ENCODE measurements around the gene OR4N5.

DNA sequence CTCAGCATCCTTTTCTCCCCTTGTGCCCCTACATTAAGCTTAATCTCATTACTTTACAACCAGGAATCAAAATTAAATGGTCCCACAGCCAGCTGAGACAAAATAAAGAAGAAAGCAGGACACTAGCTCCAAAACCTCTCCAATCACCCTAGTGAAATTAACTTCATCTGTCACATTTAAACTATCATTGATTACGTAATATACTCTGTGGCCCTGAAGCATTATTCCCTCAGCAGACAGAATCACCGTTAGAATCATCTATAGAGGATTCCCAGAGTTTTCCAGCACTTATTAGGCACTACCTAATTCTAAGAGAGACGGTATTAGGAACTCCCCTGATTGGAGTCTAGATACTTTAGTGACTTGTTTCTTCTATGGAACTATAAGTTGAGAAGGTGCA, 28.2 kb upstream of the OR4N5 start, which contains the start of gene OR4K17:
- TF ChIP-seq, protein P1, sequence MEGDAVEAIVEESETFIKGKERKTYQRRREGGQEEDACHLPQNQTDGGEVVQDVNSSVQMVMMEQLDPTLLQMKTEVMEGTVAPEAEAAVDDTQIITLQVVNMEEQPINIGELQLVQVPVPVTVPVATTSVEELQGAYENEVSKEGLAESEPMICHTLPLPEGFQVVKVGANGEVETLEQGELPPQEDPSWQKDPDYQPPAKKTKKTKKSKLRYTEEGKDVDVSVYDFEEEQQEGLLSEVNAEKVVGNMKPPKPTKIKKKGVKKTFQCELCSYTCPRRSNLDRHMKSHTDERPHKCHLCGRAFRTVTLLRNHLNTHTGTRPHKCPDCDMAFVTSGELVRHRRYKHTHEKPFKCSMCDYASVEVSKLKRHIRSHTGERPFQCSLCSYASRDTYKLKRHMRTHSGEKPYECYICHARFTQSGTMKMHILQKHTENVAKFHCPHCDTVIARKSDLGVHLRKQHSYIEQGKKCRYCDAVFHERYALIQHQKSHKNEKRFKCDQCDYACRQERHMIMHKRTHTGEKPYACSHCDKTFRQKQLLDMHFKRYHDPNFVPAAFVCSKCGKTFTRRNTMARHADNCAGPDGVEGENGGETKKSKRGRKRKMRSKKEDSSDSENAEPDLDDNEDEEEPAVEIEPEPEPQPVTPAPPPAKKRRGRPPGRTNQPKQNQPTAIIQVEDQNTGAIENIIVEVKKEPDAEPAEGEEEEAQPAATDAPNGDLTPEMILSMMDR (IDR thresholded peaks at IDR 0.05), result no peak
- no peak for TF ChIP-seq POLR2A (IDR thresholded peaks at IDR 0.05)
